Measurements from ENCODE around the gene KLK1. TPM values are rescaled to one million over a fixed set of nuclear protein-coding genes. Genes with fewer than 3 reads are reported as not detected.

The KLK1 gene
- total and polyA plus RNA-seq, 10 of the 15 experiments (the other 5 are each of a cell fraction or from before 2014, with no cell fraction given), result 3.4 to 27.5 (median 20.2) TPM

DNA sequence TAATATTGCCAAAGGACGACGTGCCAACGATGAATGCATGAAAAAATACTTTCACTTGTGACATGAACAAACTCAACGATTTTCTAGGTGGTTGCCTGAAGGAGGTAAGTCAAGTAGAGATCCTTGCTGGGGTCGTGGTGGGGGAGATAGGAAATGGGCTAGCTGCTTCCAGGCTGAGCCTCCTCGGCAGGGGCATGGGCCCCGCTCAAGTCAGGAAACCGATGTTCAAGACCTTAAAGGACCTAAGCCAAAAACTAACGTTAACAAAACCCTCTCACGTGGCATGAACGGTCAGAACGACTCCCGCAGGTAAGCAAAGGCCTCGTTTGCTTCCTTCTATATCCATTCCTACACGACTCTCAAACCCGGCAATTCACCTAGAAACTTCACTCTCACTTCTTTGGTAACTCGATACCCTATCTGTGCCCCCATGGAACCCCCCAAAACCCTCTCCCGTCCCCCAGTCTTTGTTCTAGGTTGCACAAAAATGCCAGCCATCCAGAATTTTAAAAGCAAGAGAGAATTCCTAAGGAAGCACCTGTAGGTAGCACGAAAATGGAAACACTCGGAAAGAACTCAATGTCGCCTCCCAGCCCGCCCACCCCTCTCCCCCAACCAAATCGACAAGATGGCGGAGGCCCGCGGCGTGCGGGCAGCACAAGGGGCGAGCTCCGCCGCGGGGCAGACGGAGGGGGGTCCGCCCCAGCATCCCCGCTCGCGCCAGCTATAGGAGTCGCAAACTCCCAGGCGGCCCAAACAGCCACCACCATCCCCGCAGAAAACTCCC, 19.8 kb downstream of the KLK1 start:
- WGBS (ENCODE audit: insufficient coverage, insufficient replicate concordance, low lambda C conversion rate, missing lambda C conversion rate), result under 1% methylated on average over 24 of the region's 40 CpGs
- TF ChIP-seq GATAD2B (conservative IDR thresholded peaks at IDR 0.05; ENCODE audit: low read depth) (no peak), POU2F2 (IDR thresholded peaks at IDR 0.05; ENCODE audit: borderline replicate concordance, low read depth, low read length) (no peak), MTA3 (IDR thresholded peaks at IDR 0.05; ENCODE audit: borderline replicate concordance, low read length) (0 out of 2 replicates have a peak, but pooled peaks have one; percentile 59), MLLT1 (IDR thresholded peaks at IDR 0.05) (no peak; the same call in 1 of the 2 replicates), CHD2 (IDR thresholded peaks at IDR 0.05; ENCODE audit: borderline replicate concordance, low read depth, low read length) (no peak), CHD1 (IDR thresholded peaks at IDR 0.05; ENCODE audit: low read depth, low read length) (0 out of 2 replicates have a peak, but pooled peaks have one; percentile 47), FOXK2 (IDR thresholded peaks at IDR 0.05) (no peak), STAT3 (IDR thresholded peaks at IDR 0.05; ENCODE audit: low read depth, low read length) (no peak), TAF1 (IDR thresholded peaks at IDR 0.05; ENCODE audit: borderline replicate concordance, low read depth, low read length) (0 out of 2 replicates have a peak, but pooled peaks have one; percentile 49), BMI1 (IDR thresholded peaks at IDR 0.05; ENCODE audit: borderline replicate concordance) (no peak), EGR1 (IDR thresholded peaks at IDR 0.05; ENCODE audit: borderline replicate concordance in 1 of 2, low read depth in 2 of 2, low read length in 2 of 2) (0 out of 3 replicates have a peak, but pooled peaks of 1 of the 2 experiments have one; percentile 2), CBX3 (IDR thresholded peaks at IDR 0.05; ENCODE audit: borderline replicate concordance, low read depth) (no peak), TCF7 (IDR thresholded peaks at IDR 0.05; ENCODE audit: borderline replicate concordance) (no peak), ZNF622 (IDR thresholded peaks at IDR 0.05) (no peak)
- TF ChIP-seq, protein P1, sequence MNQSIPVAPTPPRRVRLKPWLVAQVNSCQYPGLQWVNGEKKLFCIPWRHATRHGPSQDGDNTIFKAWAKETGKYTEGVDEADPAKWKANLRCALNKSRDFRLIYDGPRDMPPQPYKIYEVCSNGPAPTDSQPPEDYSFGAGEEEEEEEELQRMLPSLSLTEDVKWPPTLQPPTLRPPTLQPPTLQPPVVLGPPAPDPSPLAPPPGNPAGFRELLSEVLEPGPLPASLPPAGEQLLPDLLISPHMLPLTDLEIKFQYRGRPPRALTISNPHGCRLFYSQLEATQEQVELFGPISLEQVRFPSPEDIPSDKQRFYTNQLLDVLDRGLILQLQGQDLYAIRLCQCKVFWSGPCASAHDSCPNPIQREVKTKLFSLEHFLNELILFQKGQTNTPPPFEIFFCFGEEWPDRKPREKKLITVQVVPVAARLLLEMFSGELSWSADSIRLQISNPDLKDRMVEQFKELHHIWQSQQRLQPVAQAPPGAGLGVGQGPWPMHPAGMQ (IDR thresholded peaks at IDR 0.05; ENCODE audit: borderline replicate concordance), result no peak
- peak; percentile 52 for ATAC-seq
- ChIA-PET POLR2A (interaction anchor here (1.1 to 1.2 kb wide), 2 partner anchors 10 to 15 kb away, joined by 3 read pairs; no protein-coding TSS in a partner anchor), SMC1A (ENCODE audit: uncharacterized antibody, unreplicated experiment) (interaction anchor here (0.8 to 3.3 kb wide), 4 partner anchors 17 to 389 kb away, joined by 3 to 13 read pairs (median 4); no protein-coding TSS in a partner anchor), CTCF (interaction anchor here (1.4 to 1.9 kb wide), 3 partner anchors 9 to 118 kb away, joined by 4 to 7 read pairs (median 5); no protein-coding TSS in a partner anchor), RAD21 (ENCODE audit: unreplicated experiment) (interaction anchor here (0.5 to 1.4 kb wide), 5 partner anchors 14 to 296 kb away, joined by 3 to 5 read pairs (median 4); no protein-coding TSS in a partner anchor)
- H3K4me2 ChIP-seq (ENCODE audit: control insufficient read depth, insufficient read depth), result peak overlapping the region; percentile 98
- H2AFZ ChIP-seq (ENCODE audit: control insufficient read depth, low read depth, low read length), result no peak overlapping the region
- no peak for DNase-seq (ENCODE audit: low read depth, low spot score)
- no peaks in the 10 kb centered on the region for H3K27me3 ChIP-seq (replicated peaks in 1 of 2; ENCODE audit: control insufficient read depth in 2 of 2, insufficient read depth in 2 of 2, low read length in 1 of 2)
- intact Hi-C loops (cut with micrococcal nuclease; ENCODE audit: unreplicated experiment), result loop anchor here (1.0 to 2.0 kb wide), 2 partner anchors 13 to 93 kb away; no protein-coding TSS in a partner anchor
- in situ Hi-C loops (cut with MboI), result no loop called here
- no peaks in the 10 kb centered on the region for H3K9me3 ChIP-seq (replicated peaks; ENCODE audit: control insufficient read depth, insufficient read depth, low read length)
- BruUV-seq (replicated peaks), result TSS peak; percentile 85
- H4K20me1 ChIP-seq (ENCODE audit: control insufficient read depth, insufficient read depth), result peaks cover 8% of the 10 kb centered on the region
- peaks cover 14% of the 10 kb centered on the region in 2 experiments for H3K36me3 ChIP-seq (ENCODE audit: control insufficient read depth in 2 of 2, insufficient read depth in 2 of 2, low read length in 1 of 2)
- peak overlapping the region; percentile 92 for H3K9ac ChIP-seq (ENCODE audit: control insufficient read depth, insufficient read depth, low read length)
- H3K79me2 ChIP-seq (ENCODE audit: control insufficient read depth, insufficient read depth, low read length), result peaks cover 44% of the 10 kb centered on the region
- peak overlapping the region; percentile 98 for H3K4me3 ChIP-seq
- peak overlapping the region; percentile 97 for H3K27ac ChIP-seq (ENCODE audit: control insufficient read depth, insufficient read depth)
- peaks cover 7% of the 10 kb centered on the region for H3K4me1 ChIP-seq (ENCODE audit: control insufficient read depth, insufficient read depth, low read length)
- no peak for FAIRE-seq
